Neuronal stem cell (in vitro differentiated cells): ENCODE measurements around the gene CASZ1.
A peak's percentile ranks its signal among the peaks of the same experiment; 100 is the strongest.

Experiments used
- DNase-seq: peaks from one replicate; pipeline ENCODE4 v3.0.0-alpha.2; 2013; ENCODE audit warnings: low spot score
- H2AFZ ChIP-seq: one replicate; pipeline ENCODE4 v1.6.1; 2013; ENCODE audit warnings: mild to moderate bottlenecking, low read length, inconsistent platforms
- H2AK5ac ChIP-seq: 2 replicates; pipeline ENCODE4 v1.6.1; 2013; ENCODE audit warnings: low read depth, mild to moderate bottlenecking, inconsistent platforms, low read length, moderate library complexity, mixed read lengths
- H2BK120ac ChIP-seq: 2 replicates; pipeline ENCODE4 v1.6.1; 2013; ENCODE audit warnings: low read depth, mild to moderate bottlenecking, inconsistent platforms, low read length, moderate library complexity, mixed read lengths
- H2BK12ac ChIP-seq: one replicate; pipeline ENCODE4 v1.6.1; 2013; ENCODE audit warnings: low read length, inconsistent platforms
- H2BK15ac ChIP-seq: 2 replicates; pipeline ENCODE4 v1.6.1; 2013; ENCODE audit warnings: mild to moderate bottlenecking, low read length, inconsistent platforms, mixed read lengths
- H2BK5ac ChIP-seq: one replicate; pipeline ENCODE4 v1.6.1; 2013; ENCODE audit warnings: inconsistent platforms, mild to moderate bottlenecking, low read length, moderate library complexity
- H3K14ac ChIP-seq: one replicate; pipeline ENCODE4 v1.6.1; 2013; ENCODE audit warnings: low read length, inconsistent platforms
- H3K18ac ChIP-seq: 2 replicates; pipeline ENCODE4 v1.6.1; 2013; ENCODE audit warnings: low read length, inconsistent platforms
- H3K23ac ChIP-seq: 2 replicates; pipeline ENCODE4 v1.6.1; 2013; ENCODE audit warnings: low read depth, mild to moderate bottlenecking, mixed read lengths, low read length, inconsistent platforms; ENCODE audit not compliant: poor library complexity
- H3K27ac ChIP-seq: replicated peaks from 3 replicates; pipeline ENCODE4 v1.5.1; 2013; ENCODE audit warnings: low read length, inconsistent platforms
- H3K27me3 ChIP-seq, 3 experiments: 2 replicates each; pipeline ENCODE4 v1.6.1; 2013; ENCODE audit warnings: low read length in 3 of 3, mild to moderate bottlenecking in 2 of 3, inconsistent platforms in 1 of 3, low read depth in 1 of 3, mixed read lengths in 1 of 3, moderate library complexity in 1 of 3; ENCODE audit not compliant: control insufficient read depth in 3 of 3, insufficient read depth in 3 of 3
- H3K36me3 ChIP-seq, 2 donors: replicated peaks in 1 of 2; 2 replicates each; pipeline ENCODE4 v1.6.1; 2013; ENCODE audit warnings: low read length in 2 of 2; ENCODE audit not compliant: control insufficient read depth in 2 of 2, insufficient read depth in 2 of 2
- H3K4ac ChIP-seq: 2 replicates; pipeline ENCODE4 v1.6.1; 2013; ENCODE audit warnings: inconsistent platforms, mild to moderate bottlenecking, low read length, moderate library complexity
- H3K4me1 ChIP-seq, 2 donors: 1 replicate in 1 of 2; 2 replicates in 1 of 2; pipeline ENCODE4 v1.6.1; 2013; ENCODE audit warnings: low read length in 2 of 2, low read depth in 1 of 2; ENCODE audit not compliant: control insufficient read depth in 2 of 2, insufficient read depth in 1 of 2
- H3K4me2 ChIP-seq: one replicate; pipeline ENCODE4 v1.6.1; 2013; ENCODE audit warnings: mild to moderate bottlenecking, low read length, inconsistent platforms; ENCODE audit not compliant: insufficient read depth, poor library complexity, severe bottlenecking
- H3K4me3 ChIP-seq, 2 donors: 2 replicates each; pipeline ENCODE4 v1.5.1; 2013; ENCODE audit warnings: low read length in 2 of 2, mild to moderate bottlenecking in 2 of 2, inconsistent platforms in 1 of 2, moderate library complexity in 1 of 2
- H3K79me1 ChIP-seq: one replicate; pipeline ENCODE4 v1.6.1; 2013; ENCODE audit warnings: low read depth, mild to moderate bottlenecking, inconsistent platforms, low read length, moderate library complexity
- H3K9ac ChIP-seq: one replicate; pipeline ENCODE4 v1.6.1; 2013; ENCODE audit warnings: mild to moderate bottlenecking, low read depth, low read length, inconsistent platforms; ENCODE audit not compliant: poor library complexity
- H3K9me3 ChIP-seq, 2 donors: replicated peaks in 1 of 2; 2 replicates each; pipeline versions ENCODE3 to v1.6.1; 2013; ENCODE audit warnings: low read length in 2 of 2, mild to moderate bottlenecking in 2 of 2, inconsistent platforms in 1 of 2, low read depth in 1 of 2, mixed read lengths in 1 of 2, moderate library complexity in 1 of 2; ENCODE audit not compliant: control insufficient read depth in 2 of 2, insufficient read depth in 1 of 2
- H4K8ac ChIP-seq: one replicate; pipeline ENCODE4 v1.6.1; 2013; ENCODE audit warnings: low read depth, mild to moderate bottlenecking, inconsistent platforms, low read length, moderate library complexity
- H4K91ac ChIP-seq: one replicate; pipeline ENCODE4 v1.6.1; 2013; ENCODE audit warnings: low read length, low read depth, mild to moderate bottlenecking, inconsistent platforms; ENCODE audit not compliant: poor library complexity
- WGBS, 2 donors: extraction: QIAGEN DNeasy Blood & Tissue Kit; methylation state at CpG; one replicate each; pipeline ENCODE4 v1.1.7; 2013; ENCODE audit warnings: missing lambda C conversion rate in 2 of 2, mixed read lengths in 1 of 2; ENCODE audit not compliant: insufficient read length in 2 of 2, insufficient replicate concordance in 1 of 2; ENCODE audit errors: extremely low coverage in 2 of 2; 5-methylcytosine and 5-hydroxymethylcytosine counted together

The CASZ1 gene

GRCh38 chr1:10724948-10725847, 71.2 kb downstream of the CASZ1 start:
- no peak overlapping the region for H2BK12ac ChIP-seq
- no CpG with 5 or more reads among the region's 21 CpGs for WGBS, 2 donors
- H2AFZ ChIP-seq: no peak overlapping the region
- peak overlapping the region; percentile 52 for H3K23ac ChIP-seq
- H3K9me3 ChIP-seq: no peaks in the 10 kb centered on the region
- H3K14ac ChIP-seq: no peak overlapping the region
- H4K8ac ChIP-seq: no peak overlapping the region
- peak overlapping the region; percentile 28 for H2AK5ac ChIP-seq
- H3K27me3 ChIP-seq: peaks cover 0 to 67% (median 0%) of the 10 kb centered on the region in 3 experiments
- no peak overlapping the region for H3K9ac ChIP-seq
- no peak overlapping the region for H2BK120ac ChIP-seq
- H3K27ac ChIP-seq: no peak overlapping the region
- no peak overlapping the region for H3K4me3 ChIP-seq
- no peak overlapping the region for H4K91ac ChIP-seq
- no peak overlapping the region for H2BK5ac ChIP-seq
- H3K4ac ChIP-seq: no peak overlapping the region
- peak overlapping the region; percentile 82 for H3K18ac ChIP-seq
- no peaks in the 10 kb centered on the region for H3K36me3 ChIP-seq
- H3K4me2 ChIP-seq: no peak overlapping the region
- peak overlapping the region; percentile 90 for H2BK15ac ChIP-seq
- H3K4me1 ChIP-seq: peaks cover 42 to 46% of the 10 kb centered on the region in 2 donors
- peaks cover 2% of the 10 kb centered on the region for H3K79me1 ChIP-seq
- DNase-seq: no peak

GRCh38 chr1:10724511-10724910, 71.9 kb downstream of the CASZ1 start:
- H4K91ac ChIP-seq: no peak overlapping the region
- WGBS, 2 donors: no CpG with 5 or more reads among the region's 4 CpGs
- H3K27ac ChIP-seq: no peak overlapping the region

GRCh38 chr1:10724052-10724494, 72.4 kb downstream of the CASZ1 start:
- Histone ChIP-seq H2BK15ac (peak overlapping the region; percentile 82), H2BK12ac (no peak overlapping the region), H4K91ac (no peak overlapping the region), H2BK5ac (no peak overlapping the region), H3K14ac (no peak overlapping the region), H3K4ac (no peak overlapping the region), H3K18ac (no peak overlapping the region), H3K4me3 (no peak overlapping the region), H3K4me2 (no peak overlapping the region), H3K36me3 (no peaks in the 10 kb centered on the region), H3K79me1 (peaks cover 2% of the 10 kb centered on the region), H3K27ac (no peak overlapping the region), H3K23ac (no peak overlapping the region), H2AFZ (no peak overlapping the region), H2AK5ac (peak overlapping the region; percentile 27), H3K9ac (no peak overlapping the region), H3K27me3 (peaks cover 0 to 78% (median 0%) of the 10 kb centered on the region in 3 experiments), H4K8ac (no peak overlapping the region), H3K9me3 (no peaks in the 10 kb centered on the region), H3K4me1 (peaks cover 35 to 39% of the 10 kb centered on the region in 2 donors), H2BK120ac (no peak overlapping the region)
- DNase-seq: no peak
- no CpG with 5 or more reads among the region's 12 CpGs for WGBS, 2 donors

More at GRCh38 chr1:10724511-10724910, 71.9 kb downstream of the CASZ1 start:
- Histone ChIP-seq H3K36me3 (no peaks in the 10 kb centered on the region), H2AFZ (no peak overlapping the region), H2BK5ac (no peak overlapping the region), H3K14ac (no peak overlapping the region), H2AK5ac (peak overlapping the region; percentile 27), H3K4me3 (no peak overlapping the region), H2BK120ac (no peak overlapping the region), H3K79me1 (peaks cover 2% of the 10 kb centered on the region), H3K18ac (peak overlapping the region; percentile 88), H2BK15ac (peak overlapping the region; percentile 82), H3K23ac (no peak overlapping the region), H2BK12ac (no peak overlapping the region), H4K8ac (no peak overlapping the region), H3K4ac (no peak overlapping the region), H3K4me2 (no peak overlapping the region), H3K9ac (no peak overlapping the region), H3K9me3 (no peaks in the 10 kb centered on the region), H3K4me1 (peaks cover 40 to 42% of the 10 kb centered on the region in 2 donors), H3K27me3 (peaks cover 0 to 74% (median 0%) of the 10 kb centered on the region in 3 experiments)
- DNase-seq: no peak

GRCh38 chr1:10723317-10723716, 73.1 kb downstream of the CASZ1 start:
- Histone ChIP-seq H3K14ac (no peak overlapping the region), H3K4me2 (no peak overlapping the region), H3K23ac (no peak overlapping the region), H3K27ac (no peak overlapping the region), H3K9ac (no peak overlapping the region), H4K91ac (no peak overlapping the region), H3K27me3 (peaks cover 0 to 86% (median 0%) of the 10 kb centered on the region in 3 experiments), H3K79me1 (peaks cover 2% of the 10 kb centered on the region), H2BK120ac (no peak overlapping the region), H3K4me3 (no peak overlapping the region), H3K4ac (no peak overlapping the region), H3K18ac (no peak overlapping the region), H3K36me3 (no peaks in the 10 kb centered on the region), H2BK15ac (peak overlapping the region; percentile 65), H3K9me3 (no peaks in the 10 kb centered on the region), H2BK5ac (peak overlapping the region; percentile 49), H2AFZ (no peak overlapping the region), H2BK12ac (no peak overlapping the region), H2AK5ac (peak overlapping the region; percentile 96), H3K4me1 (peaks cover 34 to 38% of the 10 kb centered on the region in 2 donors), H4K8ac (no peak overlapping the region)
- DNase-seq: no peak
- no CpG with 5 or more reads among the region's 4 CpGs for WGBS, 2 donors
